ENCODE data around the gene COL27A1. TPM values are rescaled to one million over a fixed set of nuclear protein-coding genes. Genes with fewer than 3 reads are reported as not detected.

COL27A1 gene
- polyA plus RNA-seq, 1 donor, result 45.2 TPM

GRCh38 chr9:114167591-114168091 lies 12.3 kb downstream of the COL27A1 start:
- DNase-seq, result no peak

- no peak for DNase-seq
Observed at GRCh38 chr9:114168281-114169028, 13.1 kb downstream of the COL27A1 start.

DNA sequence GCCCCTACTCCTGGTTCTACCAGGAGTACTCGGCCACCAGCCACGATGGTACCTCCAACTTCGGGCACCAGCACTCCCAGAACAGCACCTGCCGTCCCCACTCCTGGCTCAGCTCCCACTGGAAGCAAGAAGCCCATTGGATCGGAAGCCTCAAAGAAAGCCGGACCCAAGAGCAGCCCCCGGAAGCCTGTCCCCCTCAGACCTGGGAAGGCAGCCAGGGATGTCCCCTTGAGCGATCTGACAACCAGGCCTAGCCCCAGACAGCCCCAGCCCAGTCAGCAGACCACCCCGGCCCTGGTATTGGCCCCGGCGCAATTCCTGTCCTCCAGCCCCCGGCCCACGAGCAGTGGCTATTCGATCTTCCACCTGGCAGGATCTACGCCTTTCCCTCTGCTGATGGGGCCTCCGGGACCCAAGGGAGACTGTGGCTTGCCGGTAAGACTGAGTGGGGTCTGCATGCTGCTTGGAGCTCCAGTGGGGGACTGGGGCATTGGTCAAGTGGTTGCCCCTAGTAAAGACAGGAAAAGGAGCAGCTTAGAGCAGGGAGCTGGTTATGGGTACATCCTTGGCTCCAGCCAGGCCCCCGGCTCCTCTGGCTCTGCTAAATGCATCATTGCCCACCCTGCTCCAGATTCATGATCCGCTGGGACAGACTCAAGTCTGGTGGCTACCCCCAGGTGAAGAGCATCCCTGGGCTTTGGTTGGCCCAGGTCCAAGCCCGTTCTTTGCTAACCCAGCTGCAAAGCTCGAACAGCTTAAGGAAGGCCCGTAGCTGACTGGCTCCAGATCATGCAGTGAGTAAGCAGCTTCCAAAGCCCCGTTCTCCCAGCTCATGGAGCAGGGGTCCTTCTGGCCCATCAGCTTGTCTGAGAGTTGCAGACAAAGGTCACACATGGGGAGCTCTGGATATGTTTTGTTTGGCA lies 14.0 kb downstream of the COL27A1 start:
- no peak for DNase-seq

DNA sequence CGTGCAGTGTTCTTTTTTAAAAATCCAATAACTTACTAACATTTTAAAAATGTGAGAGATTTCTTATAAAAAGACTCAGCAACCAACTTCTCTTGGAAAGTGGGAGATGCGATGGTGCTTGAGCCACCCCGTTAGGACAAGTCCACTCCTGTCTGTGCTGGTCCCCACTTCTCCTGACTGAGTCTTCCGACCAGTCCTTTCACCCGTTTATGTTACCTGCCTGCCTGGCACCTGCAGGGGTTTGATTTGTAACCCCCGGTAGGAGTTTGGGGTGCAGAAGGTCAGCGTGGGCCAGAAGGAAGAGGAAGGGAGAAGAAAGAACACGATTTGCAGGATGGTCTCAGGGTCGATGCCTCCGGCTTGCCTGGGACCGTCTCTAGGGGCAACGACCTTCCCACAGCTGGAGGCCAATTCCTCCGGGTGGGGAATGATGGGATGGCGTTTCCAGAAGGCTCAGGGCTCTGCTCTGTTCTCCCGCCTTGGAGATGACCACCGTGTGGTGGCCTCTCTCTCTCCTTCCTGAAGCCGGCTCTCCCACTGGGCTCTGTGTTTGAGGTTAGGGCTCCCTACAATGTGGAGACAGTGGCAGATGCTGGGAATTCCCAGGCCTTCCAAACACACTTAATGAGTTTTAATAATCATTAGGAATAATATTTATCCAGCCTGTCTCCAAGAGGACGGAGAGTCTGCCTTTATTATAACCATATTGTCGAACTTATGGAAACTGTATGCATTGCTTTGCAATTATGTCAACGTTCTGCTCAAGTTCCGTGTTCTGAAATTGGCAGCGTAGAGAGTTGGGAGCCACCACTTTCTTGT lies 14.8 kb downstream of the COL27A1 start:
- no peak for DNase-seq

GRCh38 chr9:114170771-114171461 lies 15.6 kb downstream of the COL27A1 start:
- DNase-seq, result no peak

GRCh38 chr9:114171500-114171899 lies 16.2 kb downstream of the COL27A1 start:
- no peak for DNase-seq

- DNase-seq, result no peak
Observed at GRCh38 chr9:114172981-114173833, 17.9 kb downstream of the COL27A1 start.

GRCh38 chr9:114174557-114174875 lies 19.2 kb downstream of the COL27A1 start:
- no peak for DNase-seq

DNA sequence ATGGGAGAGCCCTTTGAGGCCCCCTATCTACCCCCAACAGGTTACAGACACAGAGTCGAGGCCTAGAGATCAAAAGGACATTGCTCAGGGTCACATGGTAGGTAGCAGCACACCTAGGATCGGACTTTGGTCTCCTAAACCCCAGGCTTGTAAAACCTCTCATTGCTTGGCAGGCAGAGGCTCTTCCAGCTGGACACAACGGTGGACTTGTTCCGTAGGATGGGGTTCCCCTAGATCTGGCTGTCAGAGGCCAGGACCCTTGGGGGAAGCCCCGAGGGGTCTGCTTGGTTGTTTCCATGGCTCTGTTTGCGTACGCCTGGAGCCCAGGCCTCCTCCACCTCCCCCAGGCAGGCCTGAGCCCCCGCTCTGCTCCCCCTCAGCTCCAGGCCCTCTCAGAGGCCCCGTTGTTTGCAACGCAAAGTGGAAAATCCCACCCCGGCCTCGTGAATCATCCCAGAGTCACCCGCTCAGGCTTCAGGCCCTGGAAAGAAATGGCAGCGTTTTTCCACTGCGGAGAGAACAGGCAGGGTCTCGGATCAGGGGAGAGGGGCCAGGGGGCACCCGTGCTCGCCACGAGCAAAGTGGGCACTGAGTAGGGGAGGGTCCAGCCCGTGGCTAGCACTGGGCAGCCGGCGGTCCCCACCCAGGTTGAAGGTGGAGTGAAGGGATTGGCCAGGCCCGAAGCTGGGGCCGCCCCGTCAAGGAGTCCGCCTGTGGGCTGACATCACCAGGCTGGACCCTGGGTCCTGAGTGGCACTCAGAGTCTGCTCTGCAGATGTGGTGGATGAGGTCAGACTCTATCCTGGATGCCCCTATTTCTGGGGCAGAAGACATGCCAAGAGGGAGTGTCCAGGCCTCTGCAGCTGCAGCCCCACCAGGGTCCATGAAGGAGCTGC lies 19.8 kb downstream of the COL27A1 start:
- DNase-seq, result no peak

DNA sequence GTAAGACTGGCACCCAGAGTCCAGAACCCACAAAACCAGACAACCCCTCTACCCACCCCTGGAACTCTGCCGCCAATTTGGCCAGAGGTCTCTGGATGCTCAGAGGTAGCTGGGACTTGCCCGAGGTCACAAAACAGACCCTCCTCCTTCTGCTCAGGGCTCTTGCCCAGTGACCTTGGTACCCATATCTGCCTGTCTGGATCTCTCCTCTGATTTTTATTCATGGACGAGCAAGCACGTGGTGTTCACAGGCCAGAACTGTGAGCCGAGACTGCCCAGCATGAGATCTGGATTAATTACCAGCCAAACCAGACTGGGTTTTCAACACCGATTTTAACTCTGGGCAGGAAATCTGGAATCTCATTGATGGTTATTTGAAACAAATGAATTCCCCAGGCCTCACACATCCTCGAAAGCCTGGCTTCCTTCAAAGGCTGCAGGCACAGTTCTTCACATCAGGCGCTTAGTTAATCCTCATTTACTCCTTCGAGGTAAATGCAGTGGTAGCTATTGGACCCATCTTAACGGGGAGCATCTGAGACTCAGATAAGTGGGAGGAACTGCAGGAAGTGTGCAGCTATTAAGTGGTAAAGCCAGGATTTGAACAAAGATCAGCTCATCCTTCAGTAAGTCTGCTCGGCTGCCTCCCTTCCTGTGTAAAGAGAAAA lies 21.4 kb downstream of the COL27A1 start:
- DNase-seq, result no peak

DNA sequence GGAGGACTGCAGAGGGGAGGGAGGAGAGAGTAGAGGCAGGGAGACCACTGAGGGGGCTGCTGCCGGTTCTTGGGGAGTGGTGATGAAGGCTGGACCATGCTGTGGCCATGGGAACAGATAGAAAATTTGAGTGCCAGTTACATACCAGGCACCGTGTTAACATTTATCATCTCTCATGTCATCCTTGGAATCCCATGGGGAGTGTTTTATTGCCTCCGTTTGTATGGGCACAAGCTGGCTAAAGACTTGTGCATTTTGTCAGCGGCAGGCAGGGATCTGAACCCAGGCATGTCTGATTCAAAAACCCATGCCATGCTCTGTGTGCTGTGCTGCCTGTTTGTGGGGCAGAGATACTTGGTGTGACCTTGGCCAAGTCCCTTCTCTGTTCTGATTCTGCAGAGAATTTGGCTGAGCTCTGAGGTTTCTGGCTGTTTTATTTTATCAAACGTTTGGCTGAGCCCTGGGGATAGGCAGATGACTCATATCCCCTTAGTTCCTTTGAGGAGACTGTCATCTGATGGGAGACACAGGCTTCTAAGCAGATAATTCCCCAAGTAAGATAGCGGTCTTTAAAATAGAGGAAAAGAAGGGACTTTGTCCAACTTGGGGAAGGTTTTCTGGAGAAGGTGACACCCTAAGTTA lies 22.2 kb downstream of the COL27A1 start:
- no peak for DNase-seq

- DNase-seq, result no peak
Observed at GRCh38 chr9:114178076-114178475, 22.7 kb downstream of the COL27A1 start.

DNA sequence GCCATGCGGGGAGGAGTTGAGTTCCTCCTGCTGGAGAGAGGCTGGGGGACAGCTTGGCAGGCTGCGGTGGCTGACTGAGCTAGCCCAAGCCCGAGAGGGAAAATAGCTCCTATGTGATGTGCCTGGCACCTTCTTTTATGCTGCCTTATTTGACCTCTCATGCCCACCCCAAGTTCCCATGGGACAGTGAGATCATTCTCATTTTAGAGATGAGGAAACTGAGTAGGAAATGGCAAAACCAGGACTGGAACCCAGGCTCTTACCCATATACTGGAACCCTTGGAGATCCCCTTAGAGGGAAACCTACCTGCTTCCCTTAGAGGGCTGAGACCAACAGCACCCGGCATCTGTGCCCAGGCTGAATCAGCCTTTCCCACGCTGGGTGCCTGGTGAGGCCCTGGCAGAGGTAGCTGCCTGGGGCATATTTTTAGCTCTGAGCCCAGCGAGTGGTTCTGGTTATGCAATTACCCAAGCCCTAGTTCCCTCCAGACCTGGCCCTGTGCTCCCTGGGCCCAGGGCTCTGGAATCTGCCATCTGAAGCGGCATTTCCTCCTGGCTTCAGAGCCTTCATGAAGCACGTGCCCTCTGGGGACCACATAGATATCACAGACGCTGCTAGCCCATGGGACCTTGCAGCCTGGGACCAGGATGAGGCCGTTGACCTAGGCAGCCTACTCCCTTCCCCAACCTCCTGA lies 23.6 kb downstream of the COL27A1 start:
- DNase-seq, result no peak

GRCh38 chr9:114179516-114179915 lies 24.2 kb downstream of the COL27A1 start:
- no peak for DNase-seq

- DNase-seq, result peak; percentile 68
Observed at GRCh38 chr9:114180696-114181606, 25.6 kb downstream of the COL27A1 start.

DNA sequence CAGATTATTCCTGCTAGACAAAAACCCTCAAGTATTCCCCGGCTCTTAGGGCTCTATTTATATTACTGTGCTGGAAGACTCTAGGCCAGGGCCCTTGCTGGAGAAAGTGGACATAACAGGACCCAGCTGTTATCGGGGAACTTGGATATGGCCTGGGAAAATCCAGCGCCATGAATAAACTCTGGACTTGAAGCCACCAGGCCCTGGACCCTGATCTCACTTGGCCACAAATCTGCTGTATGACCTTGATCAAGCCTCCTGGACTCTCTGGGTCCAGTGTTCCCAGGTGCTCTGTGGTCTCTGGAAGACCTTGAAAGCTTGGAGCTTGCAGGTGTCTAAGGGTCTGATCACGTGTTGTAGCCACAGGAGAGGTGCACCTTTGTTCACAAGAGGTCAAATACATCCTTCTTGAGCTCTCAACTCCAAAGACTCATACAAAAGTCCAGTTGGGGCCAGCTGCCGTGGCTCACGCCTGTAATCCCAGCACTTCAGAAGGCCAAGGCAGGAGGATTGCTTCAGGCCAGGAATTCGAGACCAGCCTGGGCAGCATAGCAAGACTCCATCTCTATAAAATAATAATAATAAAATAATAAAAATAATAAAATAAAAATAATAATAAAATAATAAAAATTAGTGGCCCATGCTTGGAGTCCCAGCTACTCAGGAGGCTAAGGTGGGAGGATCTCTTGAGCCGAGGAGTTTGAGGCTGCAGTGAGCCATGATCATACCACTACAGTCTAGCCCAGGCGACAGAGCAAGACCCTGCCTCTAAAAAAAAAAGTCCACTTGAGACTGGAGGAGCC lies 26.5 kb downstream of the COL27A1 start:
- DNase-seq, result peak; percentile 63
